Kidney epithelial cell (primary cell): Measurements from ENCODE around the gene EEF2KMT. TPM values are rescaled to one million over a fixed set of nuclear protein-coding genes. Genes with fewer than 3 reads are reported as not detected.
"Not testable (repeated sequence)": the region's sequence is repeated elsewhere in the genome, so short reads cannot be mapped to it uniquely, and the experiment has no call there.

Experiments
- DNase-seq: peaks from one replicate; pipeline ENCODE4 v3.0.0-alpha.2; 2010; ENCODE audit warnings: low read depth
- H3K27me3 ChIP-seq: 2 replicates; pipeline ENCODE4 v1.6.0; 2011; ENCODE audit warnings: low read length; ENCODE audit not compliant: control insufficient read depth, insufficient read depth
- H3K36me3 ChIP-seq: 2 replicates; pipeline ENCODE4 v1.5.1; 2011; ENCODE audit warnings: low read length; ENCODE audit not compliant: control insufficient read depth, insufficient read depth
- H3K4me3 ChIP-seq: 2 replicates; pipeline ENCODE4 v1.5.1; 2011; ENCODE audit warnings: low read depth, mild to moderate bottlenecking, control low read depth, low read length
- CTCF ChIP-seq: IDR thresholded peaks from 2 replicates; pipeline ENCODE4 v1.5.1; 2011; ENCODE audit warnings: mild to moderate bottlenecking, moderate library complexity, low read length, control low read depth, inconsistent platforms; ENCODE audit not compliant: insufficient read depth, poor library complexity, severe bottlenecking
- total RNA-seq: library from RNA; depleted of rRNA; stranded (reverse); fragments of >200 nt; gene quantifications from 2 replicates; pipeline ENCODE4 v1.2.3, GENCODE V29; 2015

Gene EEF2KMT
- total RNA-seq, result 7.8 and 16.8 TPM in 2 replicates

GRCh38 chr16:5097470-5098220, at the start of gene EEF2KMT:
Gene EEF2KMT (minus strand): TSS chr16:5097795. CDS start chr16:5097739, 56 bp downstream.
- not testable (repeated sequence) for H3K27me3 ChIP-seq, H3K36me3 ChIP-seq
- H3K4me3 ChIP-seq, result peak within 1 kb of the TSS; percentile 72
- peak; percentile 93 for DNase-seq

GRCh38 chr16:5144621-5144956, 47.0 kb upstream of the EEF2KMT start:
- not testable (repeated sequence) for DNase-seq, H3K4me3 ChIP-seq, H3K36me3 ChIP-seq, H3K27me3 ChIP-seq

- no peak overlapping the region for H3K4me3 ChIP-seq
- no peak for DNase-seq
- no peaks in the 10 kb centered on the region for H3K36me3 ChIP-seq
- TF ChIP-seq CTCF, result no peak
- H3K27me3 ChIP-seq, result no peaks in the 10 kb centered on the region
These were observed 46.4 kb upstream of the EEF2KMT start for GRCh38 chr16:5143761-5144620.

GRCh38 chr16:5140151-5140550, 42.6 kb upstream of the EEF2KMT start:
- H3K27me3 ChIP-seq, H3K36me3 ChIP-seq, H3K4me3 ChIP-seq, DNase-seq: not testable (repeated sequence)

GRCh38 chr16:5134739-5135452, 37.3 kb upstream of the EEF2KMT start:
- not testable (repeated sequence) for DNase-seq, H3K4me3 ChIP-seq, H3K27me3 ChIP-seq, H3K36me3 ChIP-seq

- H3K27me3 ChIP-seq, DNase-seq, H3K4me3 ChIP-seq, H3K36me3 ChIP-seq: not testable (repeated sequence)
These were observed 35.5 kb upstream of the EEF2KMT start for GRCh38 chr16:5132915-5133600.

- not testable (repeated sequence) for H3K27me3 ChIP-seq, H3K36me3 ChIP-seq, DNase-seq, H3K4me3 ChIP-seq
These were observed 33.9 kb upstream of the EEF2KMT start for GRCh38 chr16:5131467-5132004.

GRCh38 chr16:5117300-5118087, 19.9 kb upstream of the EEF2KMT start:
- not testable (repeated sequence) for DNase-seq, H3K27me3 ChIP-seq, H3K4me3 ChIP-seq, H3K36me3 ChIP-seq

GRCh38 chr16:5116780-5117295, 19.2 kb upstream of the EEF2KMT start:
- not testable (repeated sequence) for H3K36me3 ChIP-seq, DNase-seq, H3K4me3 ChIP-seq, H3K27me3 ChIP-seq

GRCh38 chr16:5110933-5111332, 13.3 kb upstream of the EEF2KMT start:
- not testable (repeated sequence) for H3K27me3 ChIP-seq, H3K4me3 ChIP-seq, H3K36me3 ChIP-seq, DNase-seq
